CD4-positive, alpha-beta T cell treated with Interleukin-15 for 4 hours (primary cell): ENCODE results near the gene ERC1.
"Not testable (repeated sequence)": the region's sequence is repeated elsewhere in the genome, so short reads cannot be mapped to it uniquely, and the experiment has no call there.

Source experiments
- DNase-seq: peaks from one replicate; pipeline ENCODE4 v3.0.0-alpha.2; 2020; ENCODE audit warnings: low spot score

ERC1 gene

DNA sequence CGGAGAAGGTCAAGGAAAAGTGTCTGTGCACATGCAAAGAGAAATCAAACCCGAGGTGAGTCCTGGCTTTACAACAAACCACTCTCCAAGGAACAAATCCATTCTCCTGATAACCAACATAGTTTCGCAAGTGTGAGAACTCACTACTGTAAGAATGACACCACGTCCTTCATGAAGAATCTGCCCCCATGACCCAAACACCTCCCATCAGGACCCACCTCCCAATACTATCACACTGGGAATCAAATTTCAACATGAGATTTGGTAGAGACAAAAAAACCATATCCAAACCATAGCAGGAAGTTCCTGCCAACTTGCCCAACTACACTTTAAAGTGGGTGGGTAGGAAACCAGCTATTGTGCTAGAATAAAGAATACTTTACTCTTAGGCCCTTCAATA is 2.4 kb upstream of the ERC1 start:
- DNase-seq = no peak

DNA sequence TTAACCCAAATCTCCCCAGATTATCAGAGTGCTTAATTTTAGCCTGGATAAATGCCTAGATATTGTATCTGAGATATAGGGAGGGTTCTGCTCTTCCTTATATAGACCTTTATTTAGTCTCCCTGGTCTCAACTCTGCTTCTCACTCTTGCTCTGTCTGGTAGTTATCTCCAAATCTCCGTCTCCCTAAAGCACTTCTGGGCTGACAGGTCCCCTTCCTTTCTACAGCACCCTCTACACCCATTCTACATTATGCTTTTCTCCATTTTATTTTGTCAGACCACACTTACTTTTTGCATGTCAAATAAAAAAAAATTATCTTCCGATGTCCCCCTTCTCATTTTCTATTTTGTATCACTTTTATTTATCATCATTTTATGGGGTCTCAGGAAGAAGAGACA is 2.0 kb upstream of the ERC1 start:
- DNase-seq = no peak

DNA sequence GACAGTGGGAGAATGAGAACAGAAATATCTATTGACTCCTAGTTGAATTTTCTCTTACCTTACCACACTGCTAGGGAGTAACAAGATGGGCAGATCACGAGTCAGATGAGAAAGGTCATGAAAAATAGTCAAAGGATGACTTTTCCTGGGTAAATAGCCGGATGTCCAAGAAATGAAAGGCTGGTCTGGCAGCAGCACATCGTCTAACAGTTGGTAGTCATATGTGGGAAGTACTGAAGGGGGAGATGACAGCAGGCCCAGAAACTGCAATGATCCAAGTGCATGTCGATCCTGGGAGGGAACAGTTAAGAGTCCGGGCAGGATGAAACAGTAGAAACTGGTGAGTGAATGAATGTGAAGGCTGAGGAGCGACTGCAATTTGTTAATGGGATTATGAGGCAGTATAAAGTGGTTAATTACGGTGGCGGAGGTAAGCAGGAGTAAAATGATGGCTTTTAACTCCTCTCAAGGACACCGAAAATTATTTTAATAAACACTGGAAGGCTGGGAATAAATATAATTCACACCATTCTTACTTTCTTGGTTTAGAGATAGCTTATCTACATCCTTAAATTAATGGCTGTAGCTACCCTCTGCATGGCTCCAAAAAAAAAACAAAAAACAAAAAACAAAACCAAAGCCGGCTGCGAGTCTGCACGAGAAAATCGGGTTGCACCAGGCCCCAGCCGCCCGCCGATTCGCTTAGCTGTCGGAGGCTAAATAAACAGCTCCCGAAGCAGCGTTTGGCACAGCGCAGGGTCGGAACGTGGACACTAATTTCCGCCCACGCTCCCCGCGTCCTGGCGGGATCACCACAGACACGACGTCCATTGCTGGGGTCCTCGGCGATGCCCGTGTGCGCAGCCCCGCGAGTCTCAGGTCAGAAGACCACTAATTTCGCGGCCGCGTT is 1.0 kb upstream of the ERC1 start:
- peak; percentile 33 for DNase-seq

DNA sequence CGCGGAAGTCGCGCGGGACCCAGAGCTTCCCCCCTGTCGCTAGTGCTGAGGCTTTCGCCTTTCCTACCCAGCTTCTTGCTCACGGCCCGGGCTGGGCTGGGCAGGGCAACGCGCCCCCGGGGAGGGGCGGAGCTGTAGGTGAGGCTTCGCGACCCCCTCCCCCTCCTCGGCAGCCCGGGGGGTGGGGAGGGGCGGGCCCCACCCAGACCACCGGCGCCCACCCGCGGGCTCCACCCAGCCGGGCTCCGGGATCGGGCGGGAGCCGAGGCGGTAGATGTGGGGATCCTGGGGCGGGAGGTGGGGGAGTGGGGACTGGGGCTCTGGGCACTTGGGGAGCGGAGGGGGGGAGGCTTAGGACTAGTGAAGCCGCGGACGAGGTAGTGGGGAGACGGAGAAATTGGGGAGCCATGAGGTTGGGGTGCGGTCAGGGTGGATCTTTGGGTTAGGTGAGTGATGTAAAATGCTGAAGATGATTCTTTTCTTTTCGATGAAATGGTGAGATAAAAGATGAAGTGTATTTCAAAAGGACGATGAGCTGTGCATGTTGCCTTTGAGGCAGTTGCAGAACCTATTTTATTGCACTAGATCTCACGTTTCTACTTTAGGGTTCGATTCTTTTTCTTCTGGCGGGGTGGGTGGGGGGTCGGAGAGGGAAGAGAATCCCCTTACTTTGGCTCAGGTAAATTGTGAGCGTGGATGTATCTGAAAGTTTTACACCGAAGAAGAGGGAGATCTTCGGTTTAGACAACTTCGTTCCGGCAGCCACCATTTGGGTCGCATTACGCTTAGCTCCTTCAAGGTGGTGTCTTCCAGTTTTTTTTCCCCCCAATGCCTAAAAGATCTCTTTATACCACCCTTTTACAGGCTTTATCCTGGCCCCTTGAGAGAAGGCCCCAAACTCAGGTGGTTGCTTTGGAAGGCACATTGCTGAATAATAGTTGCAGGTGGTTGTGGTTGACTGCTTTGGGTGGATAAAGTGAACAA is 619 bp downstream of the ERC1 start:
- DNase-seq = no peak

DNA sequence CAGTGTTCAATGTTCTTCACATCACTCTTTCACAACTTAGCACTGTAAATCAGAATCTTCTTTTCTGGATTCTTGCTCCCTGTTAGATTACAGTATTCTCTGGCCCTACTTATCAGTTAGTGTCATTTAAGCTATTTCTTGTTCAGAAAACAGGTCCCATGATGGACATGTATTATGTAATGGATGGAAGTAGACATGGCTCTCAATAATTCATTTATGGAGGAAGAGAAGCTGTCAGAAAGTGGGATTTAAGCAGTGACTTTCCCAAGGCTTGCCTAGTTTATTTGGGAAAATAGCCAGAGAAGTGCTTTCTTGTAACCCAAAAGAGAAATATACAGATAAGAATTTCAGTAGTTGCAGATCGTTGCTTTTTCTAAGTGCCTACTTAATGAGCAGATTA is 1.6 kb downstream of the ERC1 start:
- DNase-seq = no peak

DNA sequence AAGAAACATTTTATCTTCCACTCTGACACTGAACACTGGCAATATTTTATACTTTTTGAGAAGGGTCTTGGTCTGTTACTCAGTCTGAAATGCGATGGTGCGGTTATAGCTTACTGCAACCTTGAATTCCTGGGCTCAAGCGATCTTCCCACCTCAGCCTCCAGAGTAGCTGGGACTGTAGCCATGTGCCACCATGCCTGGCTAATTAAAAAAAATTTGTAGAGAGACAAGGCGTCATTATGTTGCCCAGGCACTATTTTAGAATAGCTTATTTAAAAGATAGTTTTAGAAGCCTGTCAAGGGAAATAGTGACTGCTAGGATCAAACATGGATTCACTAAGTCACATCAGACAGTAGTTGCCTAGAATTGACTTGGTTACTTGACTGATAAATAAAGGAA is 5.9 kb downstream of the ERC1 start:
- DNase-seq = no peak

DNA sequence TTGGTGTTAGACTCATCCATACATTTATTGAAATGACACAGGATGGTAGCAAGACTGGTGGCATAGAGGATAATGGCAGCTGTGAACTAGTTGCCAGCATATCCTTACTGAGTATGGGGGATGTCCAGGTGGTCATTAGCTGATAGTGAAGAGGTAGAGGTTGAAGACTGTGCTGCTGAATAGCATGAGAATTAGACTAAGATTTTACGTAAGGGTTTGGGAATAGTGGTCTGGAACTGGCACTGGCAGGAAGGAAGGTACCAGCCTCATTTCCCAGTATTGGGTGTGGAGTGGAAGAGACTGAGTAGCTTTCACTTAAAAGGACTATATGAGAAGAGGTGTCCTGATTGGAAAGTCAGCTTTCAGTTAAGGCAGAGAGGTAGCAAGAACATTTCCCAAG is 6.5 kb downstream of the ERC1 start:
- no peak for DNase-seq

DNA sequence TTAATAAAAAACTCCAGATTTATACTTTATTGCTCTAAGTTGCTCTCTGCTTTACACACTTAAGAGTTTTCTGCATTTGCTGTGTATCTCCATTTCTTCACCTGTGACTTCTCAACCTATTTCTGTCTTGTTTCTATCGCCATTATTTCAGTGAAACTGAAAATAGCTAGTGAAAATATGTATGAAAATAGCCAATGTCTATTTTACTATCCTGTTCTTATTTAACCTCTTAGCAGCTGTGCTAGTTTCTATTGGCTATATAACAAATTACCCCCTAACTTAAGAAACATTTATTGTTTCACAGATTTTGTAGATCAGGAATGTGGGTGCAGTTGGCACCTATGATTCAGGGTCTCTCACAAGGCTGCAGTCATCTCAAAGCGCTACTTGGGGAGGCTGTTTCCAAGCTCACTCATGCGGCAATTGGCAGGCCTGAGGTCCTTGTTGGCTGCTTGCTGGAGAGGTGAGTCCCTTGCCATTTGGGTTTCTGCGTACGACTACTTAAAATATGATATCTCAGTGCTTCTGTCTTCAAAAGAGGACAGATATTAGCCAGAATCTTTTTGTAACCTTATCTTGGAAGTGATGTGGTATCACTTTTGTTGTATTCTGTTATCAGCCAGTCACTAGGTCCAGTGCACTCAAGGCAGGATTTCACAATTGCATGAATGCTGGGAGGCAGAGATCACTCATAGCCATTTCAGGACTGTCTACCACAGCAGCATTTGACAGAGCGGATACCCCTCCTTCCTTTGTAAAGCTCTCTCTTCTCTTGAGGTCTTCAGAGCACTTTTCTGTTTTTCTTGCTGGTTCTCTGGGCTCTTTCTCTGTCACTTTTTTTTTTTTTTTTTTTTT is 7.2 kb downstream of the ERC1 start:
- DNase-seq = no peak

DNA sequence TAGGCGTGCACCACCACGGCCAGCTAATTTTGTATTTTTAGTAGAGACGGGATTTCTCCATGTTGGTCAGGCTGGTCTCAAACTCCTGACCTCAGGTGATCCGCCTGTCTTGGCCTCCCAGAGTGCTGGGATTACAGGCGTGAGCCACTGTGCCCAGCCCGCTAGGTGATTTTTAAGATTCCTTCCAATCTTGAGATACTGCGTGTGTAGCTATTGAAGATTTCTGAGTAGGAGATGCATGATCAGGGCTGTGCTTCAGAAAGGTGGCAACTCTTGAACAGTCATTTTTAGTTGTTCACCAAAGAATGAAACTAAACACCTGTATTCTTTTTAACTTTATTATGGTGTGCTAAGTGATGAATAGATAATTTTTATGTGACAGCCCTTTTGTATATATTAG is 8.7 kb downstream of the ERC1 start:
- not testable (repeated sequence) for DNase-seq

DNA sequence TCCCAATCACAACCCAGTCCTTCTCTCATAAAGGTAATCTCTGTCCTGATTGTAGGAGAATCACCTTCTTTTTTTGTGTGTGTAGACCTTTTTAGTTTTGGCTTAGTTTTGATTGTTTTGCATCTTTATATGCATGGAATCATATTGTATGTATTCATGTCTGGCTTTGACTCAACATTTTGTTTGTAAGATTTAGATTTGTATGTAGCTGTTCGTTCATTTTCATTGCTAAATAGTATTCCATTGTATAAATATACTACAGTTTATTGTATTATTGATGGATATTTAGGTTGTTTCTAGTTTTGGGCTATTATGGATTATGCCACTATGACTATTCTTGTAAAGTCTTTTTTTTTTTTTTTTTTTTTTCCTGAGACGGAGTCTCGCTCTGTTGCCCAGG is 10.5 kb downstream of the ERC1 start:
- DNase-seq = no peak

DNA sequence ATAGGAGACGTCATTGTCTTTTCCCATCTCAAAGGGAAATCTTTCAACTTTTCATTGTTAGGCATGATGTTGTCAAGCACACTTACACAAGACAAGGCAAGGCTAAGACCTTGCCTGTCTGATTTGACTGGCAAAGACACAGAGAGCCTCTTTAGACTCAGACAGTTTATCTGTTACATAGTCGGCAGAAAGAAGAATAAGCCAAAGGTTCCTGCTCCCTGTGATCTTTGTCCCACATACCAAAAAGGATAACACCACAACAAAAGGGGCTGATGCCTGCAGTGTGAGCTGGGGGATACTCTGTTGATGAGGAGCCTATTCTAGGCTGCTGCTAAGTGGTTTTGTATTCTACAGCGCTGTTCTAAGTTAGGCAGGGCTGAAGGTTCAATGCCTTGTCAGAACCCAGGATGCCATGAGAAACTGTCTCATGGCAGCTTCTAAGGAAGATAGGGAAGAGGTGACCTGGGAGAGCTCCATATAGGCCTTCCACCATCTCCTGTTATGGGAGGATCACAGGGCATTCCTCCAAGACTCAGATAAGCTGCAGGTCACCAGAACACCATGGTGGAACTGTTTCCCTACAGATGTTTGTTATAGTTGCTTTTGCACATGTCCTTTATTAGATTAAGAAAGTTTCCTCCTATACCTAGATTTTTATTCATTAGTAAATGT is 12.7 kb downstream of the ERC1 start:
- DNase-seq = no peak

DNA sequence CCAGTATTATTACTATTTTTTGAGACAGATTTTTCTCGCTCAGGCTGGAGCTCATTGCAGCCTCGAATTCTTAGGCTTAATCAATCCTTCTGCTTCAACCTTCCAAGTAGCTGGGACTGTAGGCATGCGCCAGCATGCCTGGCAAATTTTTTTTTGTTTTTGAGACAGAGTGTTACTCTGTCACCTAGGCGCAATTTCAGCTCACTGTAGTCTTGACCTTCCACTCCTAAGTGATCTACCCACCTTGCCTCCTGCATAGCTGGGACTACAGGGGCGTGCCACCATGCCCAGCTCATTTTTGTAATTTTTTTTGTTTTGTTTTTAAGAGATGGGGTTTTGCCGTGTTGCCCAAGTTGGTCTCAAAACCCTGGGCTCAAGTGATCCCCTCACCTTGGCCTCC is 15.2 kb downstream of the ERC1 start:
- no peak for DNase-seq

DNA sequence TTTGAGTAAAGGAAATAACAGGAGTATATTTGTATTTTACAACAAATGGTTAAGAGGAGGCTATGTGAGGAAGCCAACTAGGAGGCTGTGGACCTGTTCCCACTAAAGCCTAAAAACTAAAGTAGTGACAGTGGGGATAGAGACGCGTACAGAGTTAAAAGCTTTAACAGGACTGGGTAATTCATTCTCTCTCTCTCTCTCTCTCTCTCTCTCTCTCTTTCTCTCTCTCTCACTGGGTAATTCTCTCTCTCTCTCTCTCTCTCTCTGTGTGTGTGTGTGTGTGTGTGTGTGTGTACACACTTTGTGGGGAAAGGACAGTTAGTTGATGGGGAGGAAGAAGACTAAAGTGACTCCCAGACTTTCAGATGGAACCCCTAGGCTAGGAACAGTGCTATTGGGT is 16.3 kb downstream of the ERC1 start:
- no peak for DNase-seq

DNA sequence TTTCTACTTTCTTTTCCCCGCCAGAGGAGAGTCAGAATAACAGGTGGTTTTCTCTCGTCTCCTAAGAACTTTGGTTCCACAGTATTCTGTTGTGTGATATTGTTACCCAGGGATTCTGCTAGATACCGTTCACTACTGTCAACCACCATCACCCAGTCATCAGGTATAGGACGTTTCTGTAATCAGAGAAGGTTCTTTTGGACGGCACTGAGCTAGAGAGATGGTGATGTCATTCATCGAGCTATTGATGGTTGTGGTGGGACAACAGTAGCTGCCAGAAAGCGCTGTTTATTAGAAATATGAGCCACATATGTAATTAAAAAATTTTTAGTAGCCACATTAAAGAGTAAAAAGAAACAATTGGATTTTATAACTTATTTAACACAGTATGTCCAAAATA is 17.0 kb downstream of the ERC1 start:
- DNase-seq = no peak

DNA sequence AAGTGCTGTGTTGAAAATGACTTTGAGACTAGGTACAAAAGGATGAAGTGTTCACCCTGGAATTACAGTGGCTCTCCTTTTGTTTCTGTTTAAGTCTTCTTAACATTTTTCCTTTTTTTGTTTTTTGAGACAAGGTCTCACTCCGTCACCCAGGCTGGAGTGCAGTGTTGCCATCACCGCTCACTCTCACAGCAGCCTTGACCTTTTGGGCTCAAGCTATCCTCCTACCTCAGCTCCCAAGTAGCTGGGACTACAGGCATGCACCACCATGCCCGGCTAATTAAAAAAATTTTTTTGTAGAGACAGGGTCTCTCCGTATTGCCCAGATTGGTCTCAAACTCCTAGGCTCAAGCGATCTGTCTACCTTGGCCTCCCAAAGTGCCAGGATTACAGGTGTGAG is 20.1 kb downstream of the ERC1 start:
- no peak for DNase-seq

DNA sequence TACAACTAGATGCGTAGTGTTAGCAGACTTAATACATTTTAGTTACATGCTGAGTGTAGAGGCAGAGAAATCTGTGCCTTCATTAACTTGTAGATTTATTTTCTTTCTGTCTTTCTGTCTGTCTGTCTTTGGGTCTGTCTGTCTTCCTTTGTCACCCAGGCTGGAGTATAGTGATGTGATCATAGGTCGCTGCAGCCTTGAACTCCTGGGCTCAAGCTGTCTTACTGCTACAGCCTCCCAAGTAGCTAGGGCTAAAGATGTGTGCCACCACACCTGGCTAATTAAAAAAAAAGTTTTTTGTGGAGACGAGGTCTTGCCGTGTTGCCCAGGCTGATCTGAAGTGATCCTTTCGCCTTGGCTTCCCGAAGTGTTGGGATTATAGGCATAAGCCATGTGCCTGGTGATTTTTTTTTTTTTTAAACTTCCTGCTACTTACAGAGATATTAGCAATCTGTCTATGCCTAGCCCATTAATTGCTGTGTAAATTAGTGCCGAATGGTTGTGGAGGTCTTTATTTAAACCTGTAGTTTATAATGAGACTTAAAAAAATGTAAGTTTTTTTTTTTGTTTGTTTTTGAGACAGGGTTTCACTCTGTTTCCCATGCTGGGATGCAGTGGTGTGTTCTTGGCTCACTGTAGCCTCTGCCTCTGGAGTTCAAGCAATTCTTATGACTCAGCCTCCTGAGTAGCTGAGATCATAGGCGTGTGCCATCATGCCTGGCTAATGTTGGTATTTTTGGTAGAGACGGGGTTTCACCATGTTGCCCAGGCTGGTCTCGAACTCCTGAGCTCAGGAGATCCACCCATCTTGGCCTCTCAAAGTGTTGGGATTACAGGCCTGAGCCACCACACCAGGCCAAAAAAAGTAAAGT is 22.8 kb downstream of the ERC1 start:
- DNase-seq = no peak

DNA sequence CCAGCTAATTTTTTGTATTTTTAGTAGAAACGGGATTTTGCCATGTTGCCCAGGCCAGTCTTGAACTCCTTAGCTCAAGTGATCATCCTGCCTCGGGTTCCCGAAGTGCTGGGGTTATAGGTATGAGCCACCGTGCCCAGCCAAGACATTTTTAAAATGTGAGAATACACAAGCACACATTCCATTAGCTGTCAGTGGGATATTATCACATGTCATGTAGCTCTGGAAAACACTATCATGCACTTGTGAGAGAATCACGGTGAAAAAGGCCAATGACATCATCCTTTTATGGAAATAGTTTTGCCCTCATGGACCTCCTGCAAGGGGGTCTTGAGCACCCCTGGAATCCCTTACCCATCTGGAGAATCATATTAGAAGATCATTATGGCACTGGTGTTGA is 28.3 kb downstream of the ERC1 start:
- DNase-seq = no peak

DNA sequence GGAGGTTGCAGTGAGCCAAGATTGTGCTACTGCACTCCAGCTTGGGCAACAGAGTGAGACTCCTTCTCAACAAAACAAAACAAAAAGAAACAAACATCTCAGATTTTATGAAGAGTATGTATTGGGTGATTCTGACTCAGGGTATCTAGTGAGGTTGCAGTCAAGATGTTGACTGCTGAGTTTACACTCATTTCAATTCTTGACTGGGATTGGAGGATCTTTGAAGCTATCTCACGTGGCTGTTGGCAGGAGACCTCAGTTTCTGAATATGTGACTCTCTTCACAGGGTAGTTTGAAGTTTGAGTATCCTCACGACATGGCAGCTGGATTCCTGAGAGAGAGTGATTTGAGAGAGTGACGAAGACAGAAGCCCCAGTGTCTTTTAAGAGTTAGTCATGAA is 29.4 kb downstream of the ERC1 start:
- DNase-seq = no peak

DNA sequence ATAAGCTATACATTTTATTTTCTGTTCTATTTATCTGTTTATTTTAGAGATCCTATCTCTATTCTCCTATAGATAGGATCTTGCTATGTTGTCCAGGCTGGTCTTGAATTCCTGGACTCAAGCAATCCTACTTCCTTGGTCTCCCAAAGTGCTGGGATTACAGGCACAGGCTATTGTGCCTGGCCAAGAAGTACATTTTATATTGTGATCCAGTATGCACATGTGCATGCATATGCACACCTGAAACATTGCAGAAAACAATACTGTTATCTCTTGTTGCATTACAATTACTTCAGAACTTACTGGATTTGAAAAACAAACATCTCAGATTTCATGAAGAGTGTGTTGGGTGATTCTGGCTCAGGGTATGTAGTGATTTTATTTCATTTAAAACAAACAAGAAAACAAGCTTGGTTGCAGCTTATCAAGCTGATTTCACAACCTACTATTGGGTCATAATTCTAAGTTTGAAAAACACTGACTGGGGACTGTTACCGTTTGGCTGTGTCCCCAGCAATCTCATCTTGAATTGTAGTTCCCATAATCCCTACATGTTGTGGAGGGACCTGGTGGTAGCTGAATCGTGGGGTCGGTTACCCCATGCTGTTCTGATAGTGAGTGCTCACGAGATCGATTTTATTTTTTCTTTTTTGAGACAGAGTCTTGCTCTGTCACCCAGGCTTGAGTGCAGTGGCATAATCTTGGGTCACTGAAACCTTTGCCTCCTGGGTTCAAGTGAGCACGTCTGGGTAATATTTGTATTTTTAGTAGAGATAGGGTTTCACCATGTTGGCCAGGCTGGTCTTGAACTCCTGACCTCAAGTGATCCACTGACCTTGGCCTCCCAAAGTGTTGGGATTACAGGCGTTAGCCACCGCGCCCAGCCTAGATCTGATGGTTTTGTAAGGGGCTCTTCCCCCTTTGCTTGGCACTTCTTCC is 31.3 kb downstream of the ERC1 start:
- no peak for DNase-seq
